IPS DF 19.7 (cell line): ENCODE measurements around the gene SPATA6.
"Not testable (repeated sequence)": the region's sequence is repeated elsewhere in the genome, so short reads cannot be mapped to it uniquely, and the experiment has no call there.

Experiments
- DNase-seq: peaks from one replicate; pipeline ENCODE4 v3.0.0-alpha.2; 2013; ENCODE audit warnings: low read depth, low spot score

SPATA6 gene

GRCh38 chr1:48471691-48472576 is at the start of gene SPATA6:
Gene SPATA6, minus strand, starts transcription at chr1:48472204. Its CDS starts 196 bp downstream, at chr1:48472008.
- DNase-seq, result peak; percentile 52

- DNase-seq, result not testable (repeated sequence)
Observed at GRCh38 chr1:48519896-48520295, 47.9 kb upstream of the SPATA6 start.

- no peak for DNase-seq
Observed at GRCh38 chr1:48506870-48507269, 34.9 kb upstream of the SPATA6 start.

- DNase-seq, result no peak
Observed at GRCh38 chr1:48500541-48501450, 28.8 kb upstream of the SPATA6 start.

- no peak for DNase-seq
Observed at GRCh38 chr1:48499211-48499735, 27.3 kb upstream of the SPATA6 start.

- peak; percentile 33 for DNase-seq
Observed at GRCh38 chr1:48498096-48498791, 26.2 kb upstream of the SPATA6 start.

GRCh38 chr1:48495911-48496310 is 23.9 kb upstream of the SPATA6 start:
- DNase-seq, result no peak

- no peak for DNase-seq
Observed at GRCh38 chr1:48495166-48495565, 23.2 kb upstream of the SPATA6 start.

GRCh38 chr1:48493970-48494769 is 22.2 kb upstream of the SPATA6 start:
- DNase-seq, result no peak

GRCh38 chr1:48493041-48493440 is 21.0 kb upstream of the SPATA6 start:
- no peak for DNase-seq

GRCh38 chr1:48492392-48492791 is 20.4 kb upstream of the SPATA6 start:
- no peak for DNase-seq

GRCh38 chr1:48488721-48489120 is 16.7 kb upstream of the SPATA6 start:
- no peak for DNase-seq

- DNase-seq, result no peak
Observed at GRCh38 chr1:48480504-48480903, 8.5 kb upstream of the SPATA6 start.

GRCh38 chr1:48480023-48480422 is 8.0 kb upstream of the SPATA6 start:
- not testable (repeated sequence) for DNase-seq

GRCh38 chr1:48472638-48473037 is 634 bp upstream of the SPATA6 start:
- DNase-seq, result no peak

GRCh38 chr1:48470950-48471690 is 884 bp downstream of the SPATA6 start:
- no peak for DNase-seq

- DNase-seq, result no peak
Observed at GRCh38 chr1:48470481-48470855, 1.5 kb downstream of the SPATA6 start.

- DNase-seq, result no peak
Observed at GRCh38 chr1:48469616-48470480, 2.2 kb downstream of the SPATA6 start.

- no peak for DNase-seq
Observed at GRCh38 chr1:48466594-48466993, 5.4 kb downstream of the SPATA6 start.
